GM20431 (cell line): ENCODE data around the gene SECTM1.

Source experiments
- in situ Hi-C: fragments of 300-500 bp; cut with MseI, MboI; formaldehyde crosslinking; loops from one replicate; pipeline ENCODE4 v1.15.0; 2020; ENCODE audit warnings: low sequenced_read_pairs; ENCODE audit not compliant: unreplicated experiment

The SECTM1 gene

GRCh38 chr17:82287868-82288801 lies 45.4 kb downstream of the SECTM1 start:
- in situ Hi-C loops, result no loop called here

DNA sequence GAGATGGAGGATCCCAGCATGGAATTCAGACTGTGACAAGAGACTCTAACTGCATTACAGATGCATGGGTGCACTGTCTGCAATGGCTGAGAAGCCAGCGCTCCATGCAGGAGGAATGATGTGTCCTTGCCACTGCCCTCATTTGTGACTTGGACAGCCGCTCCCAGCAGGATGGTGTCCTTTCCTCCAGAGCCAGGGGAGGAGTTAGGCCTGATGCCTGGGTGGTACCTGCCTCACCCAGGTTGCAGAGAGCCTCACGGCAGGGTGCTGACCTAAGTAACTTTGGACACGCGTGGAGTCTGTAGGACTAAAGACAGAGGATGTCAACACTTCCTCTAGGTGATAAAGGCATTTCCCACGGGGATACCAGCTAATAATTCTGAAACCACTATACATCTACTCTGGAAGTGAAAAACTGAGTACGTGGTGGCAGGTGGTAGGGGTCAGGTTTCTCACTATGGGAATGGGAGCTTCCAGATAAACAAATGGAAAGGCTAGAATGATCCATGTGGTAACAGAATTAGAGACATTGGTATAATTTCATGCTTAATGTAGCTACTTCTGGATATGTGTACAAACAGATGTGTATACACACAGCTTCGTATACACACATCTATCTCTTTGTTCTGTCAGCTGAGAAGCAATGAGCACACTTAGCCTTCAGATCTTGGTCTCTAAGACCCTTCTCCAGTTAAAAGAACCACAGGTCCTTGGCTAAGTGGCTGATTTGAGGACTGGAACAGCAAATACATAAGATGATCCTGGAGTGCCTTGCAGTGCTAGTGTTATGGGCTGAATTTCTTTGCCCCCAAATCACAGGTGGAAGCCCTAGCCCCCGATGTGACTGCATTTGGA lies 46.3 kb downstream of the SECTM1 start:
- in situ Hi-C loops, result no loop called here

- in situ Hi-C loops, result no loop called here
Measured at GRCh38 chr17:82285141-82285540, 48.4 kb downstream of the SECTM1 start.

DNA sequence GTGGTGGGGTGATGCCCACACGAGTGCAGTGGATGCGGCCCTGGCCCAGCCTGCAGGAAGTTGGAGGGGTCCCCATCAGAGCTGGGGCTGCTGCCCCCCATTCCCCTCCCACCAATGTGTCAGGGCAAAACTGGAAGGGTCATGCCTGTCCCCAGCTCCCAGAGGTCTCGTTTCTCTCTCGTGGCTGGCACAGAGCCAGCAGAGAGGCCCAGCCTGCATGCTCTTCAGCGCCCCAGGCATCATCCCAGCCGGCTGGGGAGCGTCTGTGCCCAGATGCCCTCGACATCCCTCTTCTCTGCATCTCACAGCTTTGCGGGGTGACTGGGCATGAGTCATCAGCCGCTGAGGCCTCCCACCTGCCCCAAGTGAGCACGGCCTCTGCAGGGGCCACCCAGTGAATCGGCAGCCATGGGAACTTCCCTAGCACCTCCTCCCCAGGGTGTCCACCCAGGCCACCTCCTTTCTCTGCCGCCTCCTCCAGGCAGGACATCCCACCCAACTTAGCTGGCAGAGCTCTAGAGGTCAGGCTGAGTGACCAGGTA lies 50.3 kb downstream of the SECTM1 start:
- in situ Hi-C loops, result no loop called here

GRCh38 chr17:82282239-82283207 lies 51.0 kb downstream of the SECTM1 start:
- in situ Hi-C loops, result no loop called here

DNA sequence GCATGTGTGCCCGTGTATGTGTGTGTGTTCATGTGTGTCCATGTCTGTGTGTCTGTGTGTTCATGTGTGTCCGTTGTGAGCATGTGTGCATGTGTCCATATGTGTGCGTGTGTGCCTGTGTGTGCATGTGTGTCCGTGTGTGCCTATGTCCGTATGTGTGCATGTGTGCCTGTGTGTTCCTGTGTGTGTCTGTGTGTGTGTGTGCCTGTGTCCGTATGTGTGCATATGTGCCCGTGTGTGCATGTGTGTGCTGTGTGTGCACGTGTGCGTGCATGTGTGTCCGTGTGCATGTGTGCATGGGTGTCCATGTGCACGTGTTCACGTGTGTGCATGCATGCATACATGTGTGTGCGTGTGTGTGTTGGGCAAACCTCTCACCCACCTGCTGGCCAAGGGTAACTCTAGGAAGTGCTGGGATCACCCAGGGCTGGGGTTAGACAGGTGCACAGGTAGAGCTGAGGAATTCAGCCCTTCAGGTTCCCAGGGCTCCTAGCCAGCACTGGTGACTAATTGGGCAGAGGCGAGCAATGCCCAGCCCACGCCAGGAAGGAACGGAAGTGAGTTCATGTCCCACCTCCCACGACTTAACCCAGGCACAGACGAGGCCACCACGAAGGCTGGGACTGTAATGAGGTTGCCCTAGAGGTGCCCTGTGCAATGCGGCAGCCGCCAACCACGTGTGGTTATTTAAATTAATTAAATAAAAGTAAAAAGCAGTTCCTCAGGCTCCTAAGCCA lies 51.9 kb downstream of the SECTM1 start:
- in situ Hi-C loops, result no loop called here

DNA sequence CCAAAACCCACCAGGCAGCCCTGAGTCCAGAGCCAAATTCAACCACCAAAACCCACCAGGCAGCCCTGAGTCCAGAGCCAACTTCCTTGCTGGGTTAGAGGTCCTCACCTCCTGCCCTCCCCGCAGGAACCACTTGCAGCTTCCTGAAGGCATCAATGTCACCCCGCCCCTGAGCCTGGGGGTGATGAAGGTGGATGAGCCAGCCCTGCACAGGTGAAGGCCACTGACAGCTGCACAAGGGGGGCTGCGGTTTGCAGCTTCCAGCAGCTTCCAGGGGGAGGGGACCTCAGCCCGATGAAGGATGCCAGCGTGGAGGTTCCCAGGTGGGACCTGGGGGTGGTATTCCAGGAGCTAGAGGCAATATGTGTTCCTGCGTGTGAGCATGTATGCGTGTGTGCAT lies 52.5 kb downstream of the SECTM1 start:
- in situ Hi-C loops, result no loop called here

GRCh38 chr17:82280537-82280936 lies 53.0 kb downstream of the SECTM1 start:
- in situ Hi-C loops, result no loop called here

- in situ Hi-C loops, result no loop called here
Measured at GRCh38 chr17:82278786-82279391, 54.7 kb downstream of the SECTM1 start.

DNA sequence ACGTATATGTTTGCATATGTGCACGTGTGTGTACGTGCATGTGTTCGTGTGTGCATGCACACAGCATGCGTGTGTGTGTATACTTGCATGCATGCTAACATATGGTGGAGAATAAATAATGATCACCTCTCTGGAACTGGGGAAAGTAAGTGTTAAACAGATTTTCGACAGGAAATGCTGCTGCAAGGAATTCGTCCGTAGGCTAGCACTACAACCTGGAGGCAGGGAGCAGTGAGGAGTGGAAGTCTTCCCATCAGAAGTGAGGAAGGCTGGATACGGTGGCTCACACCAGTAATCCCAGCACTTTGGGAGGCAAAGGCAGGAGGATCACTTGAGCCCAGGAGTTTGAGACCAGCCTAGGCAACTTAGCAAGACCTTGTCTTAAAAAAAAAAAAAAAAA lies 55.3 kb downstream of the SECTM1 start:
- in situ Hi-C loops, result no loop called here

DNA sequence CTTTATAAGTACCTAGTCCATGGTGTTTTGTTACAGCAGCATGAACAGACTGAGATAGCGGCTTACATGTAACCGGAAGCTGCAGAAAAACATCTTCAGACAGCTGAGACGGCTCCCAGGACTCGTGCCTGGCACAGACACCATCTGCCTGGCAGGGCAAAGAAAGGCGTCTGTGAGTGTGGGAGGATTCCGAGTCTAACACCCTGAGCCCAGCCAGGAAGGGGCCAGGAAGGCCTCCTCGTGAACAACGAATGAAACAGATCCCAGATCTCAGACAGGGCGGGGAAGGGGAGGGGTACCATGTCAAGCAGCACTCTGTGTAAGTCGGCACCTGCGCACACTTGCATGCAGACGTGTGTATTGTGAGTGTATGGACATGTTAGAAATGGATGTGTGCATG lies 55.7 kb downstream of the SECTM1 start:
- in situ Hi-C loops, result no loop called here

GRCh38 chr17:82276938-82277337 lies 56.6 kb downstream of the SECTM1 start:
- in situ Hi-C loops, result no loop called here

GRCh38 chr17:82275326-82275725 lies 58.2 kb downstream of the SECTM1 start:
- in situ Hi-C loops, result no loop called here

DNA sequence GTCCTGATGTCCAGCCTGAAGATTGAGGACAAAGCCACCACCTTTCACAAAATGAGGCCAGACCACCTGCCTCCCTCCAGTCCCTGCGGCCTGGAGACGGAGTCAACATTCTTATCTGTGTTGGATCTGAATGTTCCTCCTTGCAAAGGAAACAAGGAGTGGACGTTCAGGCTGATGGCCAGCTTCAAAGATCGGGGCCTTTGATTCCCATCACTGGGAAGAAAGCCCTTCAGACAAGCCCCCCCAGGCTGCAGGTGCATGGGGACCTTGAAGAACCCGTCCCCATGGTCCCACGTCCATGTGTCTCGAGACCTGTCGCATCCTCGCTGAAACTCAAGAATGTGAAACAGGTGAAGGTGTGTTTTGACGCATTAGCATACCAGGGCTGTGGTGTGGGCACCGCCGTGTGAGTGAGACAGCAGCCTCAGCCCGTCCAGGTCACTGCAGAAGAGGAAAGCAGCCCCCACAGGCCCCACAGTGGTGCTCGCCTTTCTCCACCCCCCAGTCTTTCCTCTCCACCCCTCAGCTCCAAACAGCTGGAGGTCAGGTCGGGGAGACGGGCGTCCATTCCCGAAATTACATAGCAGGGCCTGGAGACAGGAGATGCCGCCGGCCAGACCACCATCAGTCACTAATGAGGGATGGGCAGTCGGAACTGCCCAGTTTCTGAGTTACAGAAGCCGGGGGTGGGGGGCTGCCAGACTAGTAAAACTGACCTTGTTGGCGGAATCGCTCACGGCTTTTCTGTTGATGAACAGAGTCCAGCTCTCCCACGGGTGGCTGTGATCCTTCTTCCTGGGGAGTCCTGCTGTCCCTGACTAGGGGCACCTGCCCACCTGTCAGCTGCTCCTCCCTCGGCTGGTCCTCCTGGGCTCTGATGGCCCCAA lies 59.2 kb downstream of the SECTM1 start:
- in situ Hi-C loops, result no loop called here

DNA sequence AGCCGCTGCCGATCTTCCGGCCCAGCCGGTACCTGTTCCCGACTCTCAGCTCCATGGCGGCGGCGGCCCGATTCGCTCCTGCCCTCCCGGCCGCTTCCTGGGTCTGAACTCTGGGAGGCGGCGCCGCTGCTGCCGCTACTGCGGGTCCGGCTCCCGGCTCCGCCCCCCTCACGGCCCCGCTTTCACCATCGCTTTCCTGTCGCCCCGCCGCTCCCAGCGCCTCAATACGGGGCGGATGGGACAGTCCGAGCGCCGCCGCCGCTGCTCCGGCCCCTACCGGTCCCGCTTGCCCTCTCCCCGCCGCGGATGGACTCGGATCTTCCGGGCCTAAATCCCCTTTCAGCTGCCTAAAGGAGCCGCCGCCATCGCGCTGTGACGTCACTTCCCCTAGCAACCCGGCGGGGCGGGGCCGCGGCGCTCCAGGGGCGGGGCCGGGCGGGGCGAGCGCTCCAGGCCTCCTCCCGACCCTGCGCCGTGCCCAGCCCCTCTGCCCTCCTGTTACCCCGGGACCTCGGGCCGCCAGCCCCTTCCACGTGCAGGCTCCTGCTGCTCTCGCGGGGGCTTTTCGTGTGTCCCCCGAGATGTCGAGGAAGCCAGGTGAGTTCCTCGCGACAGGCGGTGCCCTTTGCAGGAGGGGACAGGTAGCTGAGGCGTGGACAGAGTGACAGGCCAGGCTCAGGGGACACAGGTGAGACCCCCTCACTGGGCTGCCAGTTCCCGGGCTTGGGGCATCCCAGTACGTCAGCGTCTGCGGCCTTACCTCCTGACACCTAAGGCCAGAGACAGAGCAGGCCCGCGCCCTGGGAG lies 60.0 kb downstream of the SECTM1 start, which contains the start of gene CSNK1D:
CSNK1D (minus strand) TSS at position 374 of the 807 bp plus-strand sequence; CDS start at position 55, 319 bp downstream.
- in situ Hi-C loops, result no loop called here

DNA sequence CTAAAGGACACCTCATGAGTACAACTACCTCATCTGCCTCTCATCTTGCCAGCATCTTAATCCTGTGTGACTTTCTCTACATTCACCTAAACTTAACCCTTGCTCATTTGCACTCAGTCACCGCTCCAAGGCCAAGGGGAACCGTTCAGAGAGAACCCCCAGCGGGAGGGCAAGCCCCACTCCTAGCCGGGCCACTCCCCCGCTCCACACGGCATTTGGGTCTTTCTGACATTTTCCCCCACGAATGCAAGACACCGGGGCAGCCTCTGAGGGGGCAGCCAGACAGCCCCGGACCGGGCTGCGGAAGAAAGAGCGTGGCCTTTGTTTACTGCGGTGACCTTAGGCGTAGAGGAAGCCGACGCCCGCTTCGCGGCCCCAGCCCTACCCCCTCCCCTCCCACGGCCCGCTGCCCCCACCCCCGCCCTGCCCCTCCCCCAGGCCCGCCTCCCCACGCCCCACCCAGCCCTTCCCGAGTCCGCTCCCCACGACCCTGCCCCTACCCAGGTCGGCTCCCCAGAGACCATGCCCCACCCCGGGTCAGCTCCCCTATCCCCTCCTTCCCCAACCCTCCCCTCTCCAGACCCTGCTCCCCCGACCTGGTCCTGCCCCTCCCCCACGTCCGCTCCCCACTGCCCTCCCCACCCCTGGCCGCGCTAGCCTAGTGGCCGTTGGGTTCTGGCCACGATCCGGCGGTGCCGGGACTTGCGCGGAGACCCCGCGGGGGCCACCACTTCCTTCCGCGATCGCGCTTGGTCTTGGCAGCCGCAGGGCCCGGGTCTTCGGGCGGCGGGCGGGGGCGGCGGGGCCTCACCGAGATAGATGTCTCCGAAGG lies 60.9 kb downstream of the SECTM1 start:
- in situ Hi-C loops, result no loop called here
